GM12892 (cell line): ENCODE results near the gene DENND5B.
"Not testable (repeated sequence)": the region's sequence is repeated elsewhere in the genome, so short reads cannot be mapped to it uniquely, and the experiment has no call there.

Source experiments
- DNase-seq: peaks from one replicate; pipeline ENCODE4 v3.0.0; 2011; ENCODE audit not compliant: insufficient read length
- FAIRE-seq: peaks from 2 replicates; lab custom pipeline; 2011; peaks lifted over from hg19 to GRCh38; lab: Jason Lieb, UNC
- POLR2A ChIP-seq: IDR thresholded peaks from 2 replicates; pipeline ENCODE4 v1.6.1; 2011; ENCODE audit warnings: low read depth, low read length, control low read depth
- POLR2AphosphoS5 ChIP-seq: IDR thresholded peaks from 2 replicates; pipeline ENCODE4 v1.6.1; 2011; ENCODE audit warnings: low read depth, low read length, control low read depth
- TAF1 ChIP-seq: IDR thresholded peaks from 2 replicates; pipeline ENCODE4 v1.6.1; 2011; ENCODE audit warnings: low read depth, mild to moderate bottlenecking, control low read depth, low read length, borderline replicate concordance

DENND5B gene

GRCh38 chr12:31491841-31492598 lies 98.9 kb downstream of the DENND5B start:
- FAIRE-seq = no peak
- TF ChIP-seq POLR2AphosphoS5 = no peak
- TF ChIP-seq TAF1 = no peak
- TF ChIP-seq POLR2A = no peak
- no peak for DNase-seq

GRCh38 chr12:31491241-31491794 lies 99.6 kb downstream of the DENND5B start:
- TF ChIP-seq POLR2A (no peak), TAF1 (no peak), POLR2AphosphoS5 (no peak)
- DNase-seq (no peak), FAIRE-seq (no peak)

- DNase-seq (no peak), FAIRE-seq (no peak)
- TF ChIP-seq POLR2AphosphoS5 (no peak), POLR2A (no peak), TAF1 (no peak)
These were observed 102.1 kb downstream of the DENND5B start for GRCh38 chr12:31488737-31489338.

GRCh38 chr12:31485571-31485970 lies 105.4 kb downstream of the DENND5B start:
- DNase-seq = no peak
- TF ChIP-seq POLR2A (no peak), POLR2AphosphoS5 (no peak), TAF1 (no peak)
- FAIRE-seq = no peak

GRCh38 chr12:31482816-31483215 lies 108.1 kb downstream of the DENND5B start:
- DNase-seq (no peak), FAIRE-seq (no peak)

GRCh38 chr12:31481415-31481814 lies 109.5 kb downstream of the DENND5B start:
- no peak for DNase-seq
- TF ChIP-seq POLR2AphosphoS5 (no peak), TAF1 (no peak), POLR2A (no peak)
- no peak for FAIRE-seq

More at GRCh38 chr12:31482816-31483215, 108.1 kb downstream of the DENND5B start:
- TF ChIP-seq POLR2A = no peak
- no peak for TF ChIP-seq POLR2AphosphoS5
- no peak for TF ChIP-seq TAF1

- TF ChIP-seq POLR2A (no peak), POLR2AphosphoS5 (no peak), TAF1 (no peak)
- FAIRE-seq (peak; percentile 88), DNase-seq (no peak)
These were observed 111.3 kb downstream of the DENND5B start for GRCh38 chr12:31479516-31480210.

- FAIRE-seq = no peak
- no peak for TF ChIP-seq POLR2AphosphoS5
- TF ChIP-seq POLR2A = no peak
- TF ChIP-seq TAF1 = no peak
These were observed 112.0 kb downstream of the DENND5B start for GRCh38 chr12:31478898-31479297.

GRCh38 chr12:31478425-31478824 lies 112.5 kb downstream of the DENND5B start:
- FAIRE-seq (no peak), DNase-seq (no peak)
- TF ChIP-seq TAF1 = no peak
- TF ChIP-seq POLR2AphosphoS5 = no peak
- no peak for TF ChIP-seq POLR2A

More at GRCh38 chr12:31478898-31479297, 112.0 kb downstream of the DENND5B start:
- no peak for DNase-seq

- DNase-seq (no peak), FAIRE-seq (peak; percentile 70)
- no peak for TF ChIP-seq POLR2AphosphoS5
These were observed 113.2 kb downstream of the DENND5B start for GRCh38 chr12:31477687-31478086.

- peak; percentile 44 for FAIRE-seq
- TF ChIP-seq POLR2A = no peak
- no peak for DNase-seq
These were observed 114.5 kb downstream of the DENND5B start for GRCh38 chr12:31476437-31476836.

GRCh38 chr12:31475610-31476009 lies 115.3 kb downstream of the DENND5B start:
- not testable (repeated sequence) for FAIRE-seq, DNase-seq
